Fibroblast of the aortic adventitia (primary cell): ENCODE measurements around the gene MAGI2. TPM values are rescaled to one million over a fixed set of nuclear protein-coding genes. Genes with fewer than 3 reads are reported as not detected.

ENCODE experiments used
- DNase-seq: peaks from one replicate; pipeline ENCODE4 v3.0.0-alpha.2; 2010; ENCODE audit warnings: low read depth
- H3K4me3 ChIP-seq: 2 replicates; pipeline ENCODE4 v1.5.1; 2011; ENCODE audit warnings: low read depth, mild to moderate bottlenecking, control low read depth, low read length, moderate library complexity
- total RNA-seq: library from RNA; depleted of rRNA; stranded (reverse); fragments of >200 nt; gene quantifications from 2 replicates; pipeline ENCODE4 v1.2.3, GENCODE V29; 2012; ENCODE audit warnings: low replicate concordance
- TF ChIP-seq, protein P1 (sequence below): IDR thresholded peaks from 2 replicates; pipeline ENCODE4 v1.5.1; 2011; ENCODE audit warnings: mild to moderate bottlenecking, low read length, control low read depth, inconsistent platforms; ENCODE audit not compliant: insufficient read depth

The MAGI2 gene
- total RNA-seq, 1 donor: 25.5 TPM

DNA sequence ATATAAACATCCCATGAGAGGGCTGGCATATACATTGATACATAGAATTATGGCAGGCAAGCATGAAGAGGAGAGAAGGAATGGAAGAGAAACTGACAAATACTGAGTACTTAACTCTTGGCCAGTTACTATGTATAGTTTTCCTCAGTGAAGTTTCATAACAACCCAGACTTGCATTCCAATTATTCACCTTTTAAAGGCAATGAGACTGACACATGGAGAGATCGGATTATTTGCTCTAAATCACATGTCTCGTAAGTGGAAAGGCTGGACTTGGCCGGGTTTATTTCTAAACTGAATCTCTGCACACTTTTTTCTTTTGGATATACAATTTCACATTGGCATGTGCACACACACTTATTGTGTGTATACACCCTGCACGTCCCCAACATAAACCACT is 1106.6 kb downstream of the MAGI2 start:
- DNase-seq: no peak
- TF ChIP-seq, protein P1, sequence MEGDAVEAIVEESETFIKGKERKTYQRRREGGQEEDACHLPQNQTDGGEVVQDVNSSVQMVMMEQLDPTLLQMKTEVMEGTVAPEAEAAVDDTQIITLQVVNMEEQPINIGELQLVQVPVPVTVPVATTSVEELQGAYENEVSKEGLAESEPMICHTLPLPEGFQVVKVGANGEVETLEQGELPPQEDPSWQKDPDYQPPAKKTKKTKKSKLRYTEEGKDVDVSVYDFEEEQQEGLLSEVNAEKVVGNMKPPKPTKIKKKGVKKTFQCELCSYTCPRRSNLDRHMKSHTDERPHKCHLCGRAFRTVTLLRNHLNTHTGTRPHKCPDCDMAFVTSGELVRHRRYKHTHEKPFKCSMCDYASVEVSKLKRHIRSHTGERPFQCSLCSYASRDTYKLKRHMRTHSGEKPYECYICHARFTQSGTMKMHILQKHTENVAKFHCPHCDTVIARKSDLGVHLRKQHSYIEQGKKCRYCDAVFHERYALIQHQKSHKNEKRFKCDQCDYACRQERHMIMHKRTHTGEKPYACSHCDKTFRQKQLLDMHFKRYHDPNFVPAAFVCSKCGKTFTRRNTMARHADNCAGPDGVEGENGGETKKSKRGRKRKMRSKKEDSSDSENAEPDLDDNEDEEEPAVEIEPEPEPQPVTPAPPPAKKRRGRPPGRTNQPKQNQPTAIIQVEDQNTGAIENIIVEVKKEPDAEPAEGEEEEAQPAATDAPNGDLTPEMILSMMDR: no peak
- no peak overlapping the region for H3K4me3 ChIP-seq

DNA sequence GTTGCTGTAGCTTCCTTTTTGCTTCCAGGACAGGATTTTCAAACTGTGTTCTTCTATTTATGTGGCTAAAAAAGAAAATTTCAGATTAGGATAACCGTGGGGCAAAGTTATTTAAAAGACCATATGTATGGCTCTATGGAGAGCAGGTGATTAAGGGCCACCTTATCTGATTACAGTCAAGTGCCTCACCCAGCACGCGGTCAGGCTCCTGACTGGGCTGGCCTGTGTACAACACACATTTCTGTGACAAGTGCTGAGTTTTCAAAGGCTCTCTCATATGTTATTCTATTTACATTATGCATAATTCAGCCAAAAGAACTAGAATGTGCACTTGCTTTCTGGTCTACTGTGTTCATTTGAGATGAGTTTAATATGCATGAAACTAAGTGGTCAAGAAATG is 1107.5 kb downstream of the MAGI2 start:
- TF ChIP-seq, protein P1: no peak
- no peak for DNase-seq
- no peak overlapping the region for H3K4me3 ChIP-seq

DNA sequence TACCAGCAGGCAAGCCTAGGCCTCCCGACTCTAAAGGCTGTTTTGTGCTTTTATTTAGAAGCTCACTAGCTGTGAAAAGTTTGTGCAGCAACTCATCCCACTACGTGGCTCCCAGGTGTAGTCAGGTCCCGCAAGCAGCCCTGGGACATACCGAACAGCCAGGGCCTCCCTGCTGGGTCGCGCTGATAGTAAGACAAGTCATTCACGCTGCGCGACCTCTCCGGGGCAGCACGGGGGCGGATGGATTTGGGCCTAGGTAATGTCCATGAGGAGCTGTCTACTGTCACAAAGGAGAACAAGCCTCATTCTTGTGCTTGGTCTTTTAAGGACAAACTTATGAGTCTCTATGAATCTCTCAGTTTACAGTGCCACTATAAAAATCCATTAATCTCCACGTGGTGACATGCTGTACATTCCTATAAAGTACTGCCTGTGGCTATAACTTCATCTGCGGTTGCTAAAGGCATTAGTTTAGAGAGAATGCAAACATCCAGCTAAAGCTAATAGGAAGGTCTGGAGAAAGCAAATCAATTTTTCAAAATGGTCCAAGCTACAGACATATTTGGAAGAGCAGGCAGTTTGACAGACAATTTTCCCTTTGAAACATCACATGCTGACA is 1108.1 kb downstream of the MAGI2 start:
- H3K4me3 ChIP-seq: no peak overlapping the region
- TF ChIP-seq, protein P1: no peak
- DNase-seq: no peak

DNA sequence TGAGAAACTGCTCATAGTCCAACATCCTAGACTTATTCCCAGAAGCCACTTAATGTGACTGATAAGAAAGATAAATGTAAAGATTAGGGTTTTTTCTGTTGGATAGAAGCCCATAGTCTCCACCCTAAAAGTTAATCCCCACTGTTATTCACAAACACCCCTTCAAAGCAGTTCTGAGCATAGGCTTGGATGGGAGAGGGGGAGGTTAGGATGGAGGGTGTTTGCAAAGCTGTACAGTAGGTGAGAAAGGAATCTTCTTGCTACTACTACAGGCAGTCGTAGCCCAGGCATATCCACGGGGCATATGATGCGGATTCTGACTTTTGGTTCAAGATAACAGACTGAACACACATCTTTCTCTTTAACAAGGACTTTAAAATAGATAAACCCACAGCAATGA is 1119.0 kb downstream of the MAGI2 start:
- DNase-seq: no peak
- H3K4me3 ChIP-seq: no peak overlapping the region
- TF ChIP-seq, protein P1: no peak

DNA sequence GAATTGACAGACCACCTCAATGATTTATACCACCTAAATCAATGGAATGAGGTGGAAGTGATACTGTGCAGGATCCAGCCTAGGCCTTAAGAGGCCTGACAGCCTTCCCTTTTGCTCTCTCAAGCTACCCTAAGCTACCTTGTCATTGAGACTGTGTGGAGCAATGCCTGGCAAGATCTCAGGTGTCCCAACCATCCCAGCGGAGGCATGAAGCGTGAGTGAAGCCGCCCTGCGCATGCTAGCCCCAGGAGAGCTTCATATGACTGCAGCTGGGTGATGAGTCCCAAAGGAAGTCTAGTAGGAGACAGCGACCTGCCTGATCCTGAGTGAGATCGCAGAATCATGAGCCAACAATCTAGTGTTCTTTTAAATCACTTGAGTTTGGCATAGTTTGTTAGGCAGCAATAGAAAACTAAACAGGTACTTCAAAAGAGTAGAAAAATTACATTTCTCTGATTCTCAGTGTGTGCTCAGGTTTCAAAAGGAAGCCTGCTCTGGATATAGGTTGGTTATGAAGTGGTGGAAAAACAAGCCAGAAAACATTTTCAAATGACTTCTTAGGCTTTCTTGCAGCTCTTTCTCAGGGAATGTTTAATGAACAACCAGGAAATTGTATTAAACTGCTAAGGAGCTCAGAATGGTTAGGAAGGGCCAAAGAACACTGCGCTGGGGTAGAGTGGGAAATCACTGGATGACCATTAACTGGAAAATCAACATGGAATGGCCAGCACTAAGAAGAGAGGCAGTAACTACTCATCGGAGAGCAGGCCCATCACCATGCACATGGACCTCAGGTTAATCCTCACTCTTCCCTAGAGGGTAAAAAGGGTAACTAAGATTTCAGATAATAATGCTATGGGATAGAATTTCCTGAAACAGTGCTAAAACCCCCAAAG is 1119.7 kb downstream of the MAGI2 start:
- TF ChIP-seq, protein P1: no peak
- no peak overlapping the region for H3K4me3 ChIP-seq
- no peak for DNase-seq

DNA sequence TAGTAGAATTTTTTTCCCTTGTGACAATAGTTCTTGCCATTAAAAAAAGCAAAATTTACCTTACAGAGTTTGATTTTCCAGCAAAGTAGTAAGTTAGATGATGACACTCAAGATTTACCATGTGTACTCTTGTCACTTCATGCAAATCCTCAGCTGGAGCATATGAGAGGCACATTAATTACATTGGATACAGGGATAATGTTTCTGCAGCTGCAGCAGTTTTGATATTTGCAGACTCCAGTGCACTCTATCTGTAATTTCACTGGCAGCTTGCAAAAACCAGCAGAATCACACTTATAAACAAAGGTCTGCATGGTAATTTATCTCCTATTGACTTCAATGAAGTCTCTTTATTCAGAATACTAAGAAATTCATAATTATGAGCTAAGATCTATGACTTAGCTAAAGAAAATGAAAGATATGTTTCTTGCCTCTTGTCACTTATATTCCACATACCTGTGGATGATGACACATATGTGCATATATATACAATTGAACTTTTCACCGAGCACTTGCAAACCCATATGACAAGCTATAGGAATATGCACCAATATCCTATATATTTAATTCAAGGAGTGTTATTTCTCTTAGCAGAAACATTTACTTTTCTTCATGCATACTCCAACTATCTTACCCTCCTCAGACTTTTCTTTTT is 1124.3 kb downstream of the MAGI2 start:
- DNase-seq: no peak
- H3K4me3 ChIP-seq: no peak overlapping the region

More for the DNA sequence above, 1124.3 kb downstream of the MAGI2 start:
- TF ChIP-seq, protein P1: no peak
